ENCODE measurements around the gene TERB2.
"Not testable (repeated sequence)": the region's sequence is repeated elsewhere in the genome, so short reads cannot be mapped to it uniquely, and the experiment has no call there.

TERB2 gene

GRCh38 chr15:45003731-45004410 is 47.4 kb downstream of the TERB2 start:
- not testable (repeated sequence) for DNase-seq

DNA sequence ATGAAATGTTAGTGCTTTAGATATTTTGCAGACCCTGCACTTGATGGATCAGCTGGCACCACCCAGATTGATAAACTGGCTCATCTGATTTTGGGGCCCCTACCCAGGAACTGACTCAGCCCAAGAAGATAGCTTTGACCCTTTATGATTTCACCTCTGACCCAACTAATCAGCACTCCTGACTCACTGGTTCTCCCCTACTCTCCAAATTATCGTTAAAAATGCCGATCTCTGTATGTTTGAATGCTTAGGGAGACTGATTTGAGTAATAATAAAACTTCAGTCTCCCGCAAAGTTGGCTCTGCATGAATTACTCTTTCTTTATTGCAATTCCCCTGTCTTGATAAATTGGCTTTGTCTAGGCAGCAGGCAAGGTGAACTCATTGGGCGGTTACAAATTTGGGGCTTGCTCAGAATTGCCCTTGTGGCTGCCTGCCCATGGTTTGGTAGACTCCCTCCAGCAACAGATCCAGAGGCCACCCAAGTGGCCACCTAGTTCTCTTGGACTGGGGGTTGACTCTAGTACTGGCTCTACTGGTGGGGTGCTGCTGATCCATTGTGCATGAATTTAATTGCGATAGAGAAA is 48.2 kb downstream of the TERB2 start:
- DNase-seq = not testable (repeated sequence)

DNA sequence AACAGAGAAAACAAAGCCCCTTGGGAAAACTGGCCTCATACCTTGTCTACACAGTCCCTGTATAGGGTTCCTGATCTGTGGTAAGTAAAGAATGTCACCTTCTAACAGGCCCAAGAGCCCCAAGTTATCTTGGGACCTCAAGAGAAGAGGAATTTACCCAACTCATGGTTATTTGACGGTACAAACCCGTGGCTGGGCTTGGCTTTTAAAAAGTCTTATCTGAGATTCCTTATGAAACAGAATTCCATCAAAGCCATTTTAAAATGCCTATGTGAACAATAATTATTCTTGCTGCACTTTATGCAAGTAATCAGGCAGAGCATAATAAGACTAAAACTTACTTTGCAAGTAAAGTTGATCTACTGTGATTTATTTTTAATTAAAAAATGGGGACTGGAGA is 52.6 kb downstream of the TERB2 start:
- no peak for DNase-seq

GRCh38 chr15:45015114-45015513 is 58.6 kb downstream of the TERB2 start:
- DNase-seq = not testable (repeated sequence)

DNA sequence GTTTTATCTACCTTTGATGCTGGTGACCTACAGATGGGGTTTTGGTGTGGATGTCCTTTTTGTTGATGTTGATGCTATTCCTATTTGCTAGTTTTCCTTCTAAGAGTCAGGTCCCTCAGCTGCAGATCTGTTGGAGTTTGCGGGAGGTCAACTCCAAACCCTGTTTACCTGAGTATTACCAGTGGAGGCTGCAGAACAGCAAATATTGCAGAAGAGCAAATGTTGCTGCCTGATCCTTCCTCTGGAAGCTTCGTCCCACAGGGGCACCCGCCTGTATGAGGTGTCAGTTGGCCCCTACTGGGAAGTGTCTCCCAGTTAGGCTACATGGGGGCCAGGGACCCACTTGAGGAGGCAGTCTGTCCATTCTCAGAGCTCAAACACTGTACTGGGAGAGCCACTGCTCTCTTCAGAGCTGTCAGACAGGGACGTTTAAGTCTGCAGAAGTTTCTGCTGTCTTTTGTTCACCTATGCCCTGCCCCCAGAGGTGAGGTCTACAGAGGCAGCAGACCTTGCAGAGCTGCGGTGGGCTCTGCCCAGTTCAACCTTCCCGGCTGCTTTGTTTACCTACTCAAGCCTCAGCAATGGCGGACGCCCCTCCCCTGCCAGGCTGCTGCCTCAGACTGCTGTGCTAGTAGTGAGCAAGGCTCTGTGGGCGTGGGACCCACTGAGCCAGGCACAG is 63.9 kb downstream of the TERB2 start:
- DNase-seq = not testable (repeated sequence)

GRCh38 chr15:45020901-45021259 is 64.4 kb downstream of the TERB2 start:
- not testable (repeated sequence) for DNase-seq

- DNase-seq = peak; percentile 53
Observed at GRCh38 chr15:45021348-45021747, 64.9 kb downstream of the TERB2 start.

DNA sequence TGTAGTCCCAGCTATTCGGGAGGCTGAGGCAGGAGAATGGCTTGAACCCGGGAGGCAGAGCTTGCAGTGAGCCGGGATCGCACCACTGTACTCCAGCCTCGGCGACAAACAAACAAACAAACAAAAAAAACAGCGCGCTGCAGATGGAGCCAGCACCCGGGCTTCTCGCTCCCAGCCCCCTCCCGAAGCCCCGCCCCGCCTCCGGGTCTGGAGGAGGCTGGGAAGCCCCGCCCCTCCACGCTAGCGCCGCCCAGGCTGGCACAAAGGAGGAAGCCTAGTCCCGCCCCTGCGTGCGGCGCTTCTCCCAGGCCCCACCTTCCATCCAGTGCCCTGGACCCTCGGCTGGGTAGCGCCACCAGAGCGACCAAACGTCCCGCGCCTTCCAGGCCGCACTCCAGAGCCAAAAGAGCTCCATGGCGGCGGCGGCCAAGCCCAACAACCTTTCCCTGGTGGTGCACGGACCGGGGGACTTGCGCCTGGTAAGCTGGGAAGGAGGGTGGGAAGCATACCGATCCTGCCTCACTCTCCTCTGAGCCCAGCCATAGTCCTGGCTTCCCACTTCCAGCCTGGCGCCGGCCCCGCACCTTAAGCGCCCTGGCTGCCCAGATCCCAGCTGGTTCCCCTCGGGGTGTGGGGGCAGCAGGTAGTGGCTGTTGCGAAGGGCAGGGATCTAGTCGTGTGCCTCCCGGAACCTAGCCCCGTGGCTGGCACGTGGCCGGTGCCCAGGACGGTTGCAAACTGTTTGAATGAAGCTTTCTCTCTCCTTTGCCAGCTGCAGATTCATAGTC is 66.6 kb downstream of the TERB2 start, which contains the start of gene SORD:
Gene SORD (plus strand): TSS at position 325 of the 788 bp plus-strand sequence. CDS start 89 bp downstream, at position 414.
- DNase-seq = peak; percentile 97

GRCh38 chr15:45023659-45024225 is 67.3 kb downstream of the TERB2 start:
- no peak for DNase-seq

DNA sequence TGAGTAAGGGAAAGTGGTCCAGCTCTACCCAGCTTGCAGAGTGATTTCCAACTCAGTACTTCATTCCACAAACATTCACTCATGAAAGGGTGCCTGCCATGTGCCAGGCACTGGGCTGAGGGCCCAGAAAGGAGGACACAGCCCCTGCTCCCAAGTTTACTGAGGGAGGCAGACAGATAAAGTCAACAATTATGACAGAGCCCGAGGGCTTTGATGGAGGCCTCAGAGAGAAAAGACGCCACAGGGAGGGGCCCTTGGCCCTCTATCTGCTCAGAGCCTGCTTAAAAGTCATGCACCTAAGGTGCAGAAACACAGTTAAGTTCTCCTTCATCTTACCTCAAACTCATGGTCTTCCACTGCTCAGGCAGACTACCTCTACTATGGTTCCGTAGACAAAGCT is 68.2 kb downstream of the TERB2 start:
- peak; percentile 44 for DNase-seq

DNA sequence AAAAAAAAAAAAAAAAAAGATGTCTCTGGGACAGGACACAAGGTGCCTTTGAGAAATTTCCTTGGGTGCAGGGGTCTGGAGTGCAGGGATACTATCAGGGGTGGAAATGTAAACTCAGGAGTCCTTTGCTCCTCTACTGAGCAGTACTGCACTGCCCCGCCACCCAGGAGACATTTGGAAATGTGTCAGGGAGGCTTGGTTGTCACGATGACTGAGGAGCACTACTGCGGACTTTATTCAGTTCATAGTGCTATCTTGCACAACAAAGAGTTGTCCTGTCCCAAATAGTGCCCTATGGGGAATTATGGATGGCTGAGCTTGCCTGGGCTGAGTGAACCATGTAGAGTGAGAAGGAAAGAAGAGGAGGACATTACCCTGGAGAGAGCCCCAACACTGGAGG is 69.1 kb downstream of the TERB2 start:
- DNase-seq = not testable (repeated sequence)

- no peak for DNase-seq
Observed at GRCh38 chr15:45026651-45027190, 70.2 kb downstream of the TERB2 start.

DNA sequence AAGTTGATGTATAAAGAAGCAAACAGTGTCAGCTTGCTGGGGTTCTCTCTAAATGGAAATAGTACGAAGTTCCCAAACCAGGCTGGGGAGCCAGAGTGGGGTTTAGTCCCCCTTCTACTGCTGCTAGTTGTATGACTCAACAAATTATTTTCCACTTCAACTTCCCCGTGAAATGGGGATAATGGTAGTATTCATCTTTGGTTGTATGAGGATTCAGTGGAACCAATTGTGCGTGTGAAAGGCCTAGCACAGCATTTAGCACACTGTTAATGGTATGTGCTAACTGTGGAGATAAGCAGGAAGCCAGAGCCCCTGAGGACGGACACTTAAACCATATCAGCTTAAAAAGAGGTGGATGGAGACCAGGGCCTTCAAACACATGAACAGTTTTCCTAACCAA is 70.7 kb downstream of the TERB2 start:
- peak; percentile 33 for DNase-seq
